ENCODE data around the gene TM4SF18.

Gene TM4SF18

GRCh38 chr3:149356630-149357029, 23.2 kb upstream of the TM4SF18 start:
- DNase-seq (ENCODE audit: low read depth) = peak; percentile 65
- no peak for TF ChIP-seq CTCF (conservative IDR thresholded peaks at IDR 0.05; ENCODE audit: control insufficient read depth, insufficient read depth, low read depth, low read length)
- H3K4me3 ChIP-seq (ENCODE audit: control insufficient read depth, low read depth, low read length) = no peak overlapping the region

GRCh38 chr3:149356044-149356592, 22.7 kb upstream of the TM4SF18 start:
- TF ChIP-seq CTCF (conservative IDR thresholded peaks at IDR 0.05; ENCODE audit: control insufficient read depth, insufficient read depth, low read depth, low read length) = no peak
- no peak overlapping the region for H3K4me3 ChIP-seq (ENCODE audit: control insufficient read depth, low read depth, low read length)
- no peak for DNase-seq (ENCODE audit: low read depth)

GRCh38 chr3:149353581-149354184, 20.2 kb upstream of the TM4SF18 start:
- no peak for TF ChIP-seq CTCF (conservative IDR thresholded peaks at IDR 0.05; ENCODE audit: control insufficient read depth, insufficient read depth, low read depth, low read length)
- H3K4me3 ChIP-seq (ENCODE audit: control insufficient read depth, low read depth, low read length) = no peak overlapping the region
- no peak for DNase-seq (ENCODE audit: low read depth)

GRCh38 chr3:149352556-149352955, 19.1 kb upstream of the TM4SF18 start:
- DNase-seq (ENCODE audit: low read depth) = peak; percentile 74
- H3K4me3 ChIP-seq (ENCODE audit: control insufficient read depth, low read depth, low read length) = no peak overlapping the region
- peak; percentile 80 for TF ChIP-seq CTCF (conservative IDR thresholded peaks at IDR 0.05; ENCODE audit: control insufficient read depth, insufficient read depth, low read depth, low read length)

GRCh38 chr3:149343951-149344350, 10.5 kb upstream of the TM4SF18 start:
- no peak overlapping the region for H3K4me3 ChIP-seq (ENCODE audit: control insufficient read depth, low read depth, low read length)
- DNase-seq (ENCODE audit: low read depth) = no peak
- TF ChIP-seq CTCF (conservative IDR thresholded peaks at IDR 0.05; ENCODE audit: control insufficient read depth, insufficient read depth, low read depth, low read length) = no peak

- TF ChIP-seq CTCF (conservative IDR thresholded peaks at IDR 0.05; ENCODE audit: control insufficient read depth, insufficient read depth, low read depth, low read length) = no peak
- DNase-seq (ENCODE audit: low read depth) = peak; percentile 88
- H3K4me3 ChIP-seq (ENCODE audit: control insufficient read depth, low read depth, low read length) = no peak overlapping the region
Observed at GRCh38 chr3:149342413-149343380, 9.3 kb upstream of the TM4SF18 start.

All from fibroblast of mammary gland (primary cell).